HS-5 (cell line): ENCODE data around the gene TBC1D22A.
"Not testable (repeated sequence)": the region's sequence is repeated elsewhere in the genome, so short reads cannot be mapped to it uniquely, and the experiment has no call there.

Experiments
- DNase-seq: peaks from one replicate; pipeline ENCODE4 v3.0.0-alpha.2; 2012; ENCODE audit warnings: low read depth

Gene TBC1D22A

GRCh38 chr22:47102081-47102480 lies 339.6 kb downstream of the TBC1D22A start:
- no peak for DNase-seq

- no peak for DNase-seq
Observed at GRCh38 chr22:47102648-47103047, 340.2 kb downstream of the TBC1D22A start.

GRCh38 chr22:47105085-47105484 lies 342.6 kb downstream of the TBC1D22A start:
- DNase-seq: no peak

- DNase-seq: no peak
Observed at GRCh38 chr22:47106806-47107205, 344.4 kb downstream of the TBC1D22A start.

GRCh38 chr22:47107431-47107830 lies 345.0 kb downstream of the TBC1D22A start:
- peak; percentile 43 for DNase-seq

GRCh38 chr22:47110817-47111443 lies 348.5 kb downstream of the TBC1D22A start:
- DNase-seq: no peak

- no peak for DNase-seq
Observed at GRCh38 chr22:47111626-47112581, 349.5 kb downstream of the TBC1D22A start.

GRCh38 chr22:47112582-47112965 lies 350.1 kb downstream of the TBC1D22A start:
- no peak for DNase-seq

GRCh38 chr22:47112994-47113852 lies 350.8 kb downstream of the TBC1D22A start:
- no peak for DNase-seq

GRCh38 chr22:47113853-47114415 lies 351.5 kb downstream of the TBC1D22A start:
- DNase-seq: no peak

- no peak for DNase-seq
Observed at GRCh38 chr22:47114813-47115517, 352.5 kb downstream of the TBC1D22A start.

GRCh38 chr22:47115518-47115890 lies 353.1 kb downstream of the TBC1D22A start:
- no peak for DNase-seq

- DNase-seq: no peak
Observed at GRCh38 chr22:47115921-47116320, 353.5 kb downstream of the TBC1D22A start.

- no peak for DNase-seq
Observed at GRCh38 chr22:47116426-47117341, 354.2 kb downstream of the TBC1D22A start.

- DNase-seq: not testable (repeated sequence)
Observed at GRCh38 chr22:47117442-47117841, 355.0 kb downstream of the TBC1D22A start.

- DNase-seq: no peak
Observed at GRCh38 chr22:47119181-47119580, 356.7 kb downstream of the TBC1D22A start.

GRCh38 chr22:47120399-47120798 lies 357.9 kb downstream of the TBC1D22A start:
- no peak for DNase-seq

GRCh38 chr22:47121791-47122190 lies 359.3 kb downstream of the TBC1D22A start:
- DNase-seq: no peak

- no peak for DNase-seq
Observed at GRCh38 chr22:47122441-47123000, 360.1 kb downstream of the TBC1D22A start.
